Lower lobe of right lung (tissue), 2 donors: ENCODE measurements around the gene CDC26. TPM values are rescaled to one million over a fixed set of nuclear protein-coding genes. Genes with fewer than 3 reads are reported as not detected.

Source experiments
- ATAC-seq, 2 donors: fragments of 200-7000 bp; cut with Tn5 transposase; one replicate each; pipeline ENCODE4 v1.9.1; 2020 to 2022; ENCODE audit warnings: mild to moderate bottlenecking in 2 of 2, moderate library complexity in 2 of 2
- DNase-seq: peaks from one replicate; pipeline ENCODE4 v3.0.0-alpha.2; 2020
- H3K27ac ChIP-seq: fragments of 200-600 bp; one replicate; pipeline ENCODE4 v1.8.0; 2022
- H3K27me3 ChIP-seq: fragments of 200-600 bp; one replicate; pipeline ENCODE4 v1.8.0; 2022; ENCODE audit warnings: low read depth
- H3K36me3 ChIP-seq: fragments of 200-600 bp; one replicate; pipeline ENCODE4 v1.8.0; 2022; ENCODE audit warnings: mild to moderate bottlenecking
- H3K4me1 ChIP-seq: fragments of 200-600 bp; one replicate; pipeline ENCODE4 v1.8.0; 2022
- H3K4me3 ChIP-seq: fragments of 200-600 bp; one replicate; pipeline ENCODE4 v1.8.0; 2022; ENCODE audit warnings: mild to moderate bottlenecking
- H3K9me3 ChIP-seq: fragments of 200-600 bp; one replicate; pipeline ENCODE4 v1.8.0; 2022
- intact Hi-C: fragments of 100-400 bp; cut with DNase I; formaldehyde crosslinking; loops from one replicate; pipeline ENCODE4 v1.11.0; 2022
- total RNA-seq: library from RNA; stranded (reverse); fragmentation: NEBNext Ultra II Directional; extraction: Animal tissue kit (Norgen Biotek cat#: 25700); gene quantifications from one replicate; pipeline ENCODE4 v1.2.1, GENCODE V29; 2021
- TF ChIP-seq, protein P1 (sequence below): fragments of 200-600 bp; IDR thresholded peaks from one replicate; pipeline ENCODE4 v1.8.0; 2022; ENCODE audit warnings: antibody characterized with exemption, mild to moderate bottlenecking
- donor health status: DM: no; HTN: yes; CAD: no; lungs with severe emphysema.

Gene CDC26
- total RNA-seq, 1 donor from 2014 or later: 29.1 TPM

- DNase-seq: no peak
- TF ChIP-seq, protein P1, sequence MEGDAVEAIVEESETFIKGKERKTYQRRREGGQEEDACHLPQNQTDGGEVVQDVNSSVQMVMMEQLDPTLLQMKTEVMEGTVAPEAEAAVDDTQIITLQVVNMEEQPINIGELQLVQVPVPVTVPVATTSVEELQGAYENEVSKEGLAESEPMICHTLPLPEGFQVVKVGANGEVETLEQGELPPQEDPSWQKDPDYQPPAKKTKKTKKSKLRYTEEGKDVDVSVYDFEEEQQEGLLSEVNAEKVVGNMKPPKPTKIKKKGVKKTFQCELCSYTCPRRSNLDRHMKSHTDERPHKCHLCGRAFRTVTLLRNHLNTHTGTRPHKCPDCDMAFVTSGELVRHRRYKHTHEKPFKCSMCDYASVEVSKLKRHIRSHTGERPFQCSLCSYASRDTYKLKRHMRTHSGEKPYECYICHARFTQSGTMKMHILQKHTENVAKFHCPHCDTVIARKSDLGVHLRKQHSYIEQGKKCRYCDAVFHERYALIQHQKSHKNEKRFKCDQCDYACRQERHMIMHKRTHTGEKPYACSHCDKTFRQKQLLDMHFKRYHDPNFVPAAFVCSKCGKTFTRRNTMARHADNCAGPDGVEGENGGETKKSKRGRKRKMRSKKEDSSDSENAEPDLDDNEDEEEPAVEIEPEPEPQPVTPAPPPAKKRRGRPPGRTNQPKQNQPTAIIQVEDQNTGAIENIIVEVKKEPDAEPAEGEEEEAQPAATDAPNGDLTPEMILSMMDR: peak; percentile 65
- ATAC-seq: peak; percentile 70 to 72
- no peaks in the 10 kb centered on the region for H3K27me3 ChIP-seq
- peak overlapping the region; percentile 97 for H3K27ac ChIP-seq
- intact Hi-C loops: no loop called here
- H3K36me3 ChIP-seq: peaks cover 68% of the 10 kb centered on the region
- H3K9me3 ChIP-seq: no peaks in the 10 kb centered on the region
- H3K4me1 ChIP-seq: peaks cover 24% of the 10 kb centered on the region
- H3K4me3 ChIP-seq: peak overlapping the region; percentile 91
Measured at GRCh38 chr9:113274474-113275156, 757 bp downstream of the CDC26 start.

DNA sequence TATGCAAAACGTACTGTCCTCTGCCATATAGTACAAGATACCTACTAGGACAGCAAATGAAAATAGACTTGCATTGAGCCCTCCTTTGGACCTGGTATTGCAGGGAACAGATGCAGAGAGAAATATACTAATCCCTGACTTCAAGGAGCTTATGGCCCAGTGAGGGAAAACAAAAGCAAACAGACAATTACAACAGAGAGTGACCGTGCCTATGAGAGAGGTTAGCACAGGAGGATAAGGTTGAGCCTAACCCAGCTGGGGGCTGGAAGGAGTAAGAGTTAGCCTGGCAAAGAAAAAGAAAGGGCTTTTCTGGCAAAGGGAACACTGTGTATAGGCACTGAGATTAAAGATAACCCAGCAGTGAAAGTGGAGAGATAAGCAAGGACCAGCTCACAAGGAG, 5.5 kb downstream of the CDC26 start:
- TF ChIP-seq, protein P1: no peak
- Histone ChIP-seq H3K27me3 (no peaks in the 10 kb centered on the region), H3K4me1 (peaks cover 8% of the 10 kb centered on the region), H3K9me3 (no peaks in the 10 kb centered on the region), H3K4me3 (no peak overlapping the region), H3K36me3 (peaks cover 78% of the 10 kb centered on the region), H3K27ac (no peak overlapping the region)
- ATAC-seq (no peak), DNase-seq (no peak)
- intact Hi-C loops: no loop called here

DNA sequence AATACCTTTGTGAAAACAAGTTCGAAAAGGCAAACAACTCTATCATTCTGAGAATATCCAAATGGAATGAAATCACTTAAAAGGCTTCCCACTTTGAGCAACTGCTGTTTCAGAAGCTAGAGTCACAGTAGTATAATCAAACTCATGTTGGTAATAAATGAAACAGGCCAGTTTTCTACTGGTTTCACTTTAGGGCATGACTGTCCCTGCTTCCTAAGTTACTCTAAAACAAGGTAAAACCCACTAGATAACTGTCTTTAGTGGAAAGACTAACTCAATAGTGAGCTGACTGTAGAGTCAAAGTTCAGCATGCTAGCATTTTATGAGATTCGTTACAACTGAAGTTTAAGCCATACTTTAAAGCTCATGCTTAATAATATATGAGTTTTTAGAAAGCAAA, 6.0 kb downstream of the CDC26 start:
- Histone ChIP-seq H3K27me3 (no peaks in the 10 kb centered on the region), H3K4me1 (peaks cover 6% of the 10 kb centered on the region), H3K27ac (no peak overlapping the region), H3K4me3 (no peak overlapping the region), H3K9me3 (no peaks in the 10 kb centered on the region), H3K36me3 (peaks cover 78% of the 10 kb centered on the region)
- intact Hi-C loops: no loop called here
- TF ChIP-seq, protein P1: no peak
- no peak for ATAC-seq
- DNase-seq: no peak

GRCh38 chr9:113267911-113268566, 7.3 kb downstream of the CDC26 start:
- Histone ChIP-seq H3K9me3 (no peaks in the 10 kb centered on the region), H3K36me3 (peaks cover 81% of the 10 kb centered on the region), H3K27me3 (no peaks in the 10 kb centered on the region), H3K4me1 (no peaks in the 10 kb centered on the region), H3K4me3 (no peak overlapping the region), H3K27ac (no peak overlapping the region)
- TF ChIP-seq, protein P1: no peak
- intact Hi-C loops: no loop called here
- no peak for ATAC-seq
- no peak for DNase-seq

GRCh38 chr9:113266174-113266573, 9.2 kb downstream of the CDC26 start:
- peaks cover 81% of the 10 kb centered on the region for H3K36me3 ChIP-seq
- ATAC-seq: no peak
- TF ChIP-seq, protein P1: no peak

More at GRCh38 chr9:113266174-113266573, 9.2 kb downstream of the CDC26 start:
- Histone ChIP-seq H3K4me1 (no peaks in the 10 kb centered on the region), H3K4me3 (no peak overlapping the region), H3K9me3 (no peaks in the 10 kb centered on the region), H3K27ac (no peak overlapping the region), H3K27me3 (no peaks in the 10 kb centered on the region)
- no peak for DNase-seq
- intact Hi-C loops: no loop called here
